HepG2 (cell line): ENCODE results near the gene CIB1.
"Not testable (repeated sequence)": the region's sequence is repeated elsewhere in the genome, so short reads cannot be mapped to it uniquely, and the experiment has no call there.

Experiments
- ATF3 ChIP-seq: sonication (generic); formaldehyde crosslinking; IDR thresholded peaks from 2 replicates; pipeline ENCODE4 v1.4.0; 2020; ENCODE audit warnings: missing genetic modification reagents
- EP300 ChIP-seq, 3 experiments: sonication (generic) in 1 of 3; formaldehyde crosslinking in 1 of 3; IDR thresholded peaks; 2 replicates each; pipeline versions ENCODE4 v1.5.1 to v1.6.1; 2011 to 2020; ENCODE audit warnings: low read depth in 2 of 3, low read length in 2 of 3, borderline replicate concordance in 1 of 3, improper control_type of control experiment in 1 of 3, mild to moderate bottlenecking in 1 of 3, missing genetic modification reagents in 1 of 3, moderate library complexity in 1 of 3
- FOXO4 ChIP-seq: sonication (generic); formaldehyde crosslinking; conservative IDR thresholded peaks from 2 replicates; pipeline ENCODE4 v1.8.1; 2023; ENCODE audit warnings: missing genetic modification reagents
- HDAC2 ChIP-seq: sonication (generic); formaldehyde crosslinking; IDR thresholded peaks from 2 replicates; pipeline ENCODE4 v1.4.0; 2020; ENCODE audit warnings: missing genetic modification reagents
- SP1 ChIP-seq, 2 experiments: fragments of 450-650 bp in 1 of 2; sonication (generic) in 1 of 2; formaldehyde crosslinking in 1 of 2; IDR thresholded peaks; 2 replicates each; pipeline versions ENCODE4 v1.4.0 to v1.6.1; 2016 to 2020; ENCODE audit warnings: missing genetic modification reagents in 1 of 2
- TBX2 ChIP-seq: sonication (generic); formaldehyde crosslinking; IDR thresholded peaks from 2 replicates; pipeline ENCODE4 v1.5.0; 2020; ENCODE audit warnings: missing genetic modification reagents, mild to moderate bottlenecking, borderline replicate concordance
- TOE1 ChIP-seq: sonication (generic); formaldehyde crosslinking; IDR thresholded peaks from 2 replicates; pipeline ENCODE4 v1.4.0; 2020; ENCODE audit warnings: mild to moderate bottlenecking, missing genetic modification reagents
- ZBTB49 ChIP-seq: sonication (generic); formaldehyde crosslinking; IDR thresholded peaks from 2 replicates; pipeline ENCODE4 v1.4.0; 2020; ENCODE audit warnings: missing genetic modification reagents, borderline replicate concordance
- ZNF431 ChIP-seq: sonication (generic); formaldehyde crosslinking; IDR thresholded peaks from 2 replicates; pipeline ENCODE4 v1.9.0; 2022; ENCODE audit warnings: missing genetic modification reagents, low read depth, mild to moderate bottlenecking, borderline replicate concordance
- ZNF704 ChIP-seq: sonication (generic); formaldehyde crosslinking; IDR thresholded peaks from 2 replicates; pipeline ENCODE4 v1.8.1; 2023; ENCODE audit warnings: mild to moderate bottlenecking, inconsistent platforms, moderate library complexity, missing genetic modification reagents, borderline replicate concordance

- TF ChIP-seq FOXO4 (CRISPR knock-in tag); ATF3 (CRISPR knock-in tag); ZNF704 (CRISPR knock-in tag); EP300 (IDR thresholded peaks at IDR 0.05; ENCODE audit: low read depth in 2 of 2, low read length in 2 of 2); EP300 (CRISPR knock-in tag; IDR thresholded peaks at IDR 0.05; ENCODE audit: borderline replicate concordance); HDAC2 (CRISPR knock-in tag); ZNF431 (CRISPR knock-in tag); SP1 (IDR thresholded peaks at IDR 0.05); SP1 (CRISPR knock-in tag; IDR thresholded peaks at IDR 0.05); TOE1 (CRISPR knock-in tag); ZBTB49 (CRISPR knock-in tag); TBX2 (CRISPR knock-in tag): not testable (repeated sequence)
Measured at GRCh38 chr15:90260731-90261130, 27.0 kb upstream of the CIB1 start.
